Epithelial cell of prostate (primary cell): ENCODE results near the gene SDF2.
"Not testable (repeated sequence)": the region's sequence is repeated elsewhere in the genome, so short reads cannot be mapped to it uniquely, and the experiment has no call there.

Experiments used
- DNase-seq: peaks from one replicate; pipeline ENCODE4 v3.0.0-alpha.2; 2011; ENCODE audit warnings: low read depth, low spot score
- H3K27ac ChIP-seq: fragments of 450-650 bp; 2 replicates; pipeline ENCODE4 v1.5.1; 2017; ENCODE audit warnings: mild to moderate bottlenecking

The SDF2 gene

DNA sequence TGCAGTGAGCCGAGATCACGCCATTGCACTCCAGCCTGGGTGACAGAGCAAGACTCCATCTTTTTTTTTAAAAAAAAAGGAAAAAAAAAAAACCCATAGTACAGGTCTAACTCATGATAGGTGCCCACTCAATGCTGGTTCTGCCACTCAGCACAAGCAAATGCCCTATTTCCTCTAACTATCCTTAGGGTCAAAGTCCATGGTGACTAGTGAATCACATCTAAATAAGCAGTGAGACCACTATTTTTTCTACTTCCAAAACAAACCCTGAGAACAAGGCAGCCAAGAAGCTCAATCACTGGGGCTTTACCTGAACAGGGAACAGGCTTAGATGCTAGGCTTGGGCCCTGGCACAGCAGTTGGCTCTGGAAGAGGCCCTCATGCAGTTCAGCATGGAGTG lies 20.1 kb downstream of the SDF2 start:
- no peak overlapping the region for H3K27ac ChIP-seq
- DNase-seq, result no peak

GRCh38 chr17:28635506-28635905 lies 26.2 kb downstream of the SDF2 start:
- DNase-seq, result no peak
- no peak overlapping the region for H3K27ac ChIP-seq

DNA sequence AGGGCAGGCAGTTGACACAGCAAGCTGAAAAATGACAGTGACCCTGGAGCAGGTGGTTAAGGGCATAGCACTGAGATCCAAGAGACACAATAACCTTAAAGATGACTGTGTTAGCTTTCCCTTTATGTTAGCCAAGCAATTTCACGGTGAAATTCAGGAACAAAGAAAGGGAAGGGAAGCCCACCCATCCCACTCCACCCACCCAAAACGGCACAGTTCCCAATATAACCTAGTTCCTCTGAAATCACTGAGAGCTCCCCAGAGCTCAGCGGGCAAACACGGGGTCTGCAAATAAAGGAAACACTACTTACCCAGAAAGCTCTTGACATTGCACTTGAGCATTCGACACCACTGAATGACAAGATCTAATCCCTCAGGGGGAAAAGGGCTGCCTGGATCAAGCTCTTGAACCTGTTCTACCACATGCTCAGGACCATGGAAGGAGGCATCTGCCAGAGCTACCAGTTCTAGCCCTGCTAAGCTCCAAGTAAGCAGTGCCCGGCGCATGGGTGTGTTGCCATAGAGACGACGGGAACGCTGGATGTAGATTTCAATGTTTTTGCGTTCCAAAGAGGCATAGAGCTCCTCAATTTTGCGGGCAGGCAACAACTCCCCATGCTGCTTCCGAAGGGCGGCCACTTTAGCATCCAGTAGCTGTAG lies 27.4 kb downstream of the SDF2 start:
- DNase-seq, result no peak
- no peak overlapping the region for H3K27ac ChIP-seq

DNA sequence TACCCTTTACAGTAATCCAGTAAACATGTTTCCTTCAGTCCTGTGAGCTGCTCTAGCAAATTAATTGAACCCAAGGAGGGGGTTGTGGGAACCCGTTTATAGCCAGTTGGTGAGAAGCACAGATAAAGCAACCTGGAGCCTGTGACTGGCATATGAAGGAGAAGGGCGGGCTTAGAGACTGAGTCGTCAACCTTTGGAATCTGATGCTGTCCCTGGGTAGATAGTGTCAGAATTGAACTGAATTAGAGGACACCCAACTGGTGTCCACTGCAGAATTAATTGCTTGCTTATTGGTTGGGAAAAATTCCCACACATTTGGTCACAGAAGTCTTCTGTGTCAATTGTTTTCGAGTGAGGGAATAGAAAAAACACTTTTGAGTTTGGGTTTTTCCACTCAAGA lies 34.9 kb downstream of the SDF2 start:
- no peak overlapping the region for H3K27ac ChIP-seq
- no peak for DNase-seq

DNA sequence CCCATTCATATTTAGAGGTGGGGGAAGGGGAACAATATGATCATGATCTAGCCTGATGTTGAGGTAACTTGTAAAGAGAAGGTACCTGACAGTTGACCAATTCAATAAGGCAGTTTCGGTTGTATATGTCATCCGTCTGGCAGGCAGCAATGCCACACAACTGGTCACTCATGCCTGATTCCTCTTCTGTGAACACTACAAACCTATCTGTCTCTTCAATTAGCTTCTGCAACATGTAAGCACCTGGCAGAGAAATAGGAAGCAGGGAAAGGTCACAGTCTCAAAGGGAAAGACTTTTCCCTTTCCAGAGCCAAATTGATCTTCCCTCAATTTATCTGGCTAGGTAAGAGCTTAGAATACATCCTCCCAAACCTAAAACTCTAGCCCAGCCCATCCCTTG lies 37.6 kb downstream of the SDF2 start:
- no peak overlapping the region for H3K27ac ChIP-seq
- DNase-seq, result no peak

GRCh38 chr17:28623696-28624095 lies 38.0 kb downstream of the SDF2 start:
- no peak overlapping the region for H3K27ac ChIP-seq
- no peak for DNase-seq

DNA sequence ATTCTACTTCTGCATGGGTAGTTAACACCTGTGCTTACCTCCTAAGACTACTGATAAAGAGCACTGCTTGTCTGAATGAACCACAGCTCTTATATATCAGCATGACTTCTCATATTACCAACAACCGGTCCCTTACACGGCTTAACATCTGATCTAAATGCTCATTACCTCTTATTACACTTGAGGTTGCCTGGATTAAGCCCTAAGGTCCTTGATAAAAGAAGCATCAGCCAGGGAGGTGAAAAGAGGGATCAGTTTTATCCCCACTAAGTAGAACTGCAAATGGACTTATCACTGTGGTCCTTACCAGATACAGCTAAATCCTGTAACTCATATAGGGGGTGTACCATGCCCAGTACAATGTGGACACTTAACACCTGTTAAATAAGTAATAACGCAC lies 39.5 kb downstream of the SDF2 start:
- H3K27ac ChIP-seq, result no peak overlapping the region
- no peak for DNase-seq

DNA sequence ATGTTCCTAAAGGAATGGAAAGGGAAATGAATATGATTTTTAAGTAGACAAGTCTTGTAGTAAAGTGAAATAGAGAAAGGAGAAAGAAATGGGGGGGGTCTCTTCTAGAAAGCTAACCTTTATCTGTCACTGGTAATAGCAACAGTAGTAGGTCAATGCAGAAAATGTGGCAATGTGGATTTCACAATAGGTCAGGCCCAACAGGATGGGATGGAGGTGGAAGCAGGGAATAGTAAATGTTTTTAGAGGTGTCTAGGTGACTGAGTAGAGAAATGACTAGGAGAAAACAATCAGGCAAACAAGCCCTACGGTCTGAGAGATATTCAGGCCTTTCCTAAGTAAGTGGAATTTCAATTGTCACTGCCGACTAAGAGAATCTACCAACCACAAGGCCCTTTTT lies 41.7 kb downstream of the SDF2 start:
- no peak overlapping the region for H3K27ac ChIP-seq
- DNase-seq, result no peak

DNA sequence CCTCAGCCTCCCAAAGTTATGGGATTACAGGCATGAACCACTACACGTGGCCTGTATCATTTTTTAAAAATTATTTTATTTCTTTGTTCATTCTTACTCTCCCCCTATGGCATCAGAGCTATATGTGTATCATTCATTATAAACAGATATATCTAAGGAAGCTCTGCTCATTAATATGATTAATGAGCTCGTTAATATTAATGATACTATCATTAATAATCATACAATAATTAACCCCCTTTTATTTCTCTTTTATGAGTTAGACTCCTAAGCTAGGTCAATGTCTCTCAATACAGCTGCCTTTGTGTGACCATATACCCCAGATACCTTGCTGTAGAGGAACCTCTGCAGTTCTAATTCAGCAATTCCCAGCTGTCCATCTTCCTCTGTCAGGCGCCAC lies 43.2 kb downstream of the SDF2 start:
- H3K27ac ChIP-seq, result no peak overlapping the region
- DNase-seq, result no peak

GRCh38 chr17:28616281-28616680 lies 45.4 kb downstream of the SDF2 start:
- no peak overlapping the region for H3K27ac ChIP-seq
- DNase-seq, result no peak

- no peak for DNase-seq
- no peak overlapping the region for H3K27ac ChIP-seq
Measured at GRCh38 chr17:28615260-28615940, 46.3 kb downstream of the SDF2 start.

- H3K27ac ChIP-seq, result no peak within 1 kb of the TSS
- DNase-seq, result no peak
Measured at GRCh38 chr17:28613931-28614381, 47.8 kb downstream of the SDF2 start, which contains the start of gene RSKR. Gene RSKR (minus strand): TSS chr17:28614185. CDS start chr17:28614161, 24 bp downstream.

- DNase-seq, result no peak
- H3K27ac ChIP-seq, result no peak overlapping the region
Measured at GRCh38 chr17:28612936-28613872, 48.5 kb downstream of the SDF2 start.

GRCh38 chr17:28612531-28612930 lies 49.2 kb downstream of the SDF2 start:
- H3K27ac ChIP-seq, result no peak overlapping the region
- no peak for DNase-seq

DNA sequence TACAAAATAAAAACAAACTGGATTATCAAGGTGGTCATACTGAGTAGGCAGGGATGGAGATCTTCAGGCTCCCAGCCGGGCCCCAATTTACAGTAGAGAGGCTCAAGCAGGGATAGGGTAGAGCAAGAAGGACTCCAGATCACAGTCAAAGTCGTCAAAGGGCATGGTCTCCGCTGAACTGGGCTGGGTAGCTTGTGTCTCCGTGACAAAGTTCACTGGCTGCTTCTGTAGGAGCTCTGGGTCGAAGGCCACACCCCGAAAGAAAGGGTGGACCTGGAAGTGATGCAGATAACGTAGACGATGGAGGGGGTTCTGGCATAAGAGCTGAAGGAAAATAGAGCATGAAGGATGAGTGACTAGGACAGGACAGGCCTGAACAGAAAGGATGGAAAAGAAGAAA lies 51.3 kb downstream of the SDF2 start:
- no peak for DNase-seq
- H3K27ac ChIP-seq, result no peak overlapping the region

DNA sequence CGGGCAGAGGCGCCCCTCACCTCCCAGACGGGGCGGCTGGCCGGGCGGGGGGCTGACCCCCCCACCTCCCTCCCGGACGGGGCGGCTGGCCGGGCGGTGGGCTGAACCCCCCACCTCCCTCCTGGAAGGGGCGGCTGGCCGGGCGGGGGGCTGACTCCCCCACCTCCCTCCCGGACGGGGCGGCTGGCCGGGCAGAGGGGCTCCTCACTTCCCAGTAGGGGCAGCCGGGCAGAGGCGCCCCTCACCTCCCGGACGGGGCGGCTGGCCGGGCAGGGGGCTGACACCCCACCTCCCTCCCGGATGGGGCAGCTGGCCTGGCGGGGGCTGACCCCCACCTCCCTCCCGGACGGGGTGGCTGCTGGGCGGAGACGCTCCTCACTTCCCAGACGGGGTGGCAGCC lies 57.7 kb downstream of the SDF2 start:
- H3K27ac ChIP-seq, DNase-seq: not testable (repeated sequence)

DNA sequence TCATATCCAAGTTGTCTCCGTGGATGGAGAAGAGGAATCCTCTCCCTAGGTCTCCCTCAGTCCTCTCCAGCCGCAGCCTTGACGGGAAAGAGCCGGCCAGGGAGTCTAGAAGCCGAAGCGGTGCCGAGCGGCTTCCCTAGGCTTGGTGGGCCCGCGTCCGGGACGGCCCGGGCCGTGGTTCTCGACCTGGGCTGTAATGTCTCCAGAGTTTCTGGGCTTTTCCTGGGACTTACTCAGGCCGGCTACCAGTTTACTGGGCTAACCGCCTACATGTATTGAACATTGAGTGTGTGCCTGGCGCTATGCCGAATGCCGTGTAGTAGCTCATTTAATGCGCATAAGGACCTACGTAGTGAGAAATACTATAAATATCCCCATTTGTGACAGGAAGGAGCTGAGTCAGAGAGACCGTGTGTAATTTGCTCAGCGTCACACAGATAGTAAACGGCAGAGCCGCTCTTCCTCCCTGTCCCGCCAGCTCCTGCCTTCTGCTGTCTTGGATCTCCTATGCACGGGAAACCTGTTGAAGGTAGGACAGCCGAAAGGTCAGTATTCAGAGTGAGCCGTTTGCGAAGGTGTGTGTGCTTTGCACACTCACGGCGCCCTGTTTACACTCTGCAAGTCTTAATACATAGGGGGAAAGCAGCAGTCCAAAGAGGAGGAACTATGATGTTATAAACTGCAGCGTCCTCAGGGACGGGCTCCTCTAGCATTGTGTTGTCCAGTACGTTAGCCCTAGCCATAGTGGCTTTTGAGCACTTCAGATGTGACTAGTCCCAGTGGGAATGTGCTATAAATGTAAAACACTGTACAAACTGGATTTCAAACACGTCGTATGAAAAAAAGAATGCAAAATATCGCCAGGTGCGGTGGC lies 62.2 kb downstream of the SDF2 start:
- peak overlapping the region; percentile 86 for H3K27ac ChIP-seq
- DNase-seq, result peak; percentile 68

DNA sequence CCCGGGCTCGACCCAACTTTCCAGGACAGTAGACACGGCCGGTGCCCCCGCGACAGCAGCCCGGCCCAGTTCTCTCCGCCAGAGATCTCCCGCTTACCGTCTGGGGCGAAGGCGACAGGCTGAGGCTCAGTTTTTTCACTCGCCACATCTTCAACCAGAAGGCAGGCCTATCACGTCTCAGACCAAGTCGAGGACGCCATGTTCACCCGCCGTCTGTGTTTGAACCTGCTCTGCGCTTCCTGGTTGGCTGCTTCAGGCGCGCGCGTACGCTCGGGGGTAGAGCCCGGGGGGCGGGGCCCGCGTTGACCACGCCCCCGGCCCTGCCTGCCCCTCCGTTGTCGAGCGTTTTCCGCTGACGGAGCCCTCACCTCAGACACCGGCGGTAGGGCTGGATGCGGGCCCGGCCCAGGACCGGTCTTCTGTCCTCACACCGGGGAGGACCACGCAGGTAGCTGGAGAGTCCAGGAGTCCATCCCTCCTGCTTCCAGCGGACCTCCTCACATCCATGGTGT lies 62.9 kb downstream of the SDF2 start, which contains the start of gene SPAG5:
TSS of gene SPAG5 (minus strand) at position 227 of the 512 bp plus-strand sequence. CDS start at position 148, 79 bp downstream.
- peak; percentile 29 for DNase-seq
- peak within 1 kb of the TSS; percentile 86 for H3K27ac ChIP-seq

- no peak overlapping the region for H3K27ac ChIP-seq
- DNase-seq, result no peak
Measured at GRCh38 chr17:28598389-28598788, 63.3 kb downstream of the SDF2 start.
